ENCODE results near the gene EIF2S1. TPM values are rescaled to one million over a fixed set of nuclear protein-coding genes. Genes with fewer than 3 reads are reported as not detected.
A peak's percentile ranks its signal among the peaks of the same experiment; 100 is the strongest.

Gene EIF2S1
- total RNA-seq, 1 experiment from 2014 or later = 165 TPM

DNA sequence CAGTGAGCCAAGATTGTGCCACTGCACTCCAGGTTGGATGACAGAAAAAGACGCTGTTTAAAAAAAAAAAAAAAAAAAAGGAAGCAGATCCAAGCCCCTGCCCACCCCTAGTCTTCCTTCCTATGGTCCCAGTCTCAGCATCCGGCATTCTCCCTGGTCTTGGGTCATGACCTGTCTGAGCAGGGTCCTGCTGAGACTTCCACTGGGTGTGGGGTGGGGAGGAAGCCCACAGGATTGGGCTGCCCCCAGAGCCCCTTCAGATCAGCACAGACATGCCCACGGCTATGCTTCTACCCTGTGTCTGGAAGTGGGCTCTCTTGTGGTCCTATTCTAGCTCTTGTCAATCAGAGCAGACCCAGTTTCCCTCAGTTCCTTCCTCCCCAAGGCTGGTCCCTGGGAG lies 64.4 kb downstream of the EIF2S1 start:
- H3K4me1 Mint-ChIP-seq = peaks cover 19 to 21% of the 10 kb centered on the region in 2 experiments

More for the DNA sequence above, 64.4 kb downstream of the EIF2S1 start:
- Mint-ChIP-seq H3K4me3 (no peak overlapping the region), H3K36me3 (ENCODE audit: insufficient read depth in 1 of 3, low read depth in 3 of 3) (no peaks in the 10 kb centered on the region), H3K9me3 (no peaks in the 10 kb centered on the region), H3K27ac (peak overlapping the region in 1 of 3 experiments; percentile 85; a peak in 1 of 7 replicates), H3K27me3 (ENCODE audit: low read depth) (no peaks in the 10 kb centered on the region; the same call in 1 of the 2 replicates)
- H3K27me3 ChIP-seq (ENCODE audit: insufficient read depth, low read length) = no peaks in the 10 kb centered on the region
- H4K5ac ChIP-seq (ENCODE audit: insufficient read length, low read depth, low read length) = no peak overlapping the region
- no peak for TF ChIP-seq CTCF (conservative IDR thresholded peaks at IDR 0.05)
- H4K91ac ChIP-seq (ENCODE audit: insufficient read length, low read depth, low read length) = no peak overlapping the region
- no peak overlapping the region for H4K8ac ChIP-seq (replicated peaks; ENCODE audit: insufficient read length, low read depth, low read length)
- no peak overlapping the region for H3K56ac ChIP-seq (ENCODE audit: insufficient read length, low read depth, low read length)
- no CpG with 5 or more reads among the region's 3 CpGs for WGBS (ENCODE audit: extremely low coverage, insufficient read length, low lambda C conversion rate)
- no peak overlapping the region for H3K27ac ChIP-seq (ENCODE audit: insufficient read length, low read depth, low read length)
- H2BK120ac ChIP-seq (ENCODE audit: low read depth, low read length, poor library complexity, severe bottlenecking) = no peak overlapping the region
- H3K4ac ChIP-seq (ENCODE audit: low read depth, low read length) = no peak overlapping the region
- no peak overlapping the region for H3K14ac ChIP-seq (ENCODE audit: insufficient read depth, low read length)
- no peaks in the 10 kb centered on the region for H3K79me2 ChIP-seq (ENCODE audit: insufficient read depth, low read length)
- no peak overlapping the region for H3T11ph ChIP-seq (ENCODE audit: low read length)
- no peaks in the 10 kb centered on the region for H3K23me2 ChIP-seq (ENCODE audit: insufficient read length, low read depth, low read length, poor library complexity, severe bottlenecking)
- H2BK5ac ChIP-seq (ENCODE audit: insufficient read length, low read length) = no peak overlapping the region
- H3K9ac ChIP-seq (ENCODE audit: extremely low read depth, insufficient read length, low read length) = no peak overlapping the region
- no peak overlapping the region for H2AFZ ChIP-seq (ENCODE audit: low read length)
- no peak overlapping the region for H2BK20ac ChIP-seq (ENCODE audit: low read depth, low read length, poor library complexity, severe bottlenecking)
- no peaks in the 10 kb centered on the region for H4K20me1 ChIP-seq (ENCODE audit: control insufficient read depth, insufficient read depth, insufficient read length)
- peaks cover 2% of the 10 kb centered on the region; the same call in 1 of the 2 replicates for H3K4me1 ChIP-seq (ENCODE audit: insufficient read depth, low read length)
- no peak for DNase-seq
- H3K23ac ChIP-seq (ENCODE audit: insufficient read length, low read depth, low read length) = no peak overlapping the region
- no peaks in the 10 kb centered on the region for H3K79me1 ChIP-seq (ENCODE audit: insufficient read depth, low read depth, low read length, poor library complexity, severe bottlenecking)
- H3K4me2 ChIP-seq (ENCODE audit: insufficient read depth, insufficient read length, low read length) = no peak overlapping the region
- no peak overlapping the region for H2AK5ac ChIP-seq (ENCODE audit: insufficient read length, low read length)
- H3K18ac ChIP-seq (ENCODE audit: insufficient read length, low read depth, low read length) = no peak overlapping the region
- no peak overlapping the region for H2BK15ac ChIP-seq (ENCODE audit: low read depth, low read length)
- H2BK12ac ChIP-seq (ENCODE audit: insufficient read length, low read depth, low read length) = no peak overlapping the region
- no peaks in the 10 kb centered on the region for H3K9me3 ChIP-seq (ENCODE audit: control insufficient read depth, low read depth, low read length)
